CD4-positive, alpha-beta T cell treated with Interleukin-17A for 4 hours (primary cell): ENCODE results near the gene AVPI1.
"Not testable (repeated sequence)": the region's sequence is repeated elsewhere in the genome, so short reads cannot be mapped to it uniquely, and the experiment has no call there.

ENCODE experiments used
- DNase-seq: peaks from one replicate; pipeline ENCODE4 v3.0.0-alpha.2; 2020; ENCODE audit warnings: mixed read lengths

Gene AVPI1

DNA sequence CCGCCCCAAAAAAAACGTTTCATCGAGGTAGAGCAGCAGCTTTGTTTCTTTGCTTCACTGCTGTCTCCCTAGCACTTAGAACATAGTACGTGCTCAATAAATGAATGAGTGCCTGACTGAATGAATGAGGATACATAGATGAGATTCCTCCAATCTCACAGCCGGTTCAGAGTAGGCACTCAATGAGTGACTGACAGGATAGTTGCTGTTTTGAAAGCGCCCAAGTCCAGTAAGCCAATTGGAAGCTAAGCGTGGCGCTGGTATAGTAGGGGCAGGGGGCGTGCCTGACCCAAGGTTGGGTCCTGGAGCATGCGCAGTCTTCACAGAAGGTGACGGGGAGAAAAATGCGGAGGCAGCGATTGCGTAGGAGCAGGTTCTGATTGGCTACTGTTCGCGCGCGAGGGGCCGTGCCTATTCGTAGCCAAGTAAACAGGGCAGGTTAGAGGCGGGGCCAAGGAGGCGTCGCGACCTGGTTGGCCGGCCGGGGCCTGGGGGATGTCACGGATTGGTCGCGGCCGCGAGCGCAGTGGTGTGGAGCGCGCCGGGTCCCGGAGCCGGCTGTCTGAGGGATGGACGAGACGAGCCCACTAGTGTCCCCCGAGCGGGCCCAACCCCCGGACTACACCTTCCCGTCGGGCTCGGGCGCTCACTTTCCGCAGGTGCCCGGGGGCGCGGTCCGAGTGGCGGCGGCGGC lies 46.7 kb downstream of the AVPI1 start, which contains the start of gene PI4K2A:
TSS of gene PI4K2A (plus strand) at position 498 of the 694 bp plus-strand sequence. CDS start at position 570, 72 bp downstream.
- DNase-seq, result peak; percentile 99

DNA sequence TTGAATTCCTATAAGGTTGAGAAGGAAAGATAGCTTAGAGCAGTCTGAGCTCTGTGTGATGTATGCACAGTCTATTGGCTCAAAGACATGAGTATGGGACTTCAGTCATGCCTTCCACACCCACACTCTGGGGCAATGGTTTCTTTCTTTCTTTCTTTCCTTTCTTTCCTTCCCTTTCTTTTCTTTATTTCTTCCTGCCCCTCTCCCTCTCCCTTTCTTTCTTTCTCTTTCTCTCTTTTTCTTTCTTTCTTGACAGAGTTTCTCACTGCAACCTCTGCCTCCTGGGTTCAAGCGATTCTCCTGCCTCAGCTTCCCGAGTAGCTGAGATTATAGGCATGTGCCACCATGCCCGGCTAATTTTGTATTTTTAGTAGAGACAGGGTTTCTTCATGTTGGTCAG lies 48.0 kb downstream of the AVPI1 start:
- not testable (repeated sequence) for DNase-seq

DNA sequence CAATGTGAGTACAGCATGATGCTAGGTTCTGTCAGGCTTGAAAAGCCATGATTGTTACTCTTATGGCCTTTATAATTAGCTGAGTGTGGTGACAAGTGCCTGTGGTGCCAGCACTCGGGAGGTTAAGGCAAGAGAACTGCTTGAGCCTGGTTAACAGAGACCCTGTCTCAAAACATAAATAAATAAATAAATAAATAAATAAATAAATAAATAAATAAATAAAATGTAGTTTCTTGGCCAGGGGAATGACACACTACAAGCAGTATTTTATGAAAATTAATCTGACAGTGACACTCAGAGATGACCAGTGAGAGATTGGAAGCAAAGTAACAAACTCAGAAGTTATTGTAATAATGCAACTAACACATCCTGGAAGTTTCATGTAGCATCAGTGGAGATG lies 51.5 kb downstream of the AVPI1 start:
- no peak for DNase-seq

DNA sequence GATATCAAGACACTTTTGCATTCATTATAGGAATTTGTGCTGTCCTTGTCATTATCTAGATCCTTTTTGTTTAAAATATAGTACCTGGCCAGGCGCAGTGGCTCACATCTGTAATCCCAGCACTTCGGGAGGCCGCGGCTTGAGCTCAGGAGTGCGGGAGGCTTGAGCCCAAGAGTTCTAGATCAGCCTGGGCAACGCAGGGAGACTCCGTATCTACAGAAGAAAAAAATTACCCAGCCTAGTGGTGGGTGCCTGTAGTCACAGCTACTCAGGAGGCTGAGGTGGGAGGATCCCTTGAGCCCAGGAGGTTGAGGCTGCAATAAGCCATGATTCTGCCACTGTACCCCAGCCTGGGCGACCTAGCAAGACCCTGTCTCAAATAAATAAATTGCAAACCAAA lies 53.1 kb downstream of the AVPI1 start:
- DNase-seq, result peak; percentile 9

DNA sequence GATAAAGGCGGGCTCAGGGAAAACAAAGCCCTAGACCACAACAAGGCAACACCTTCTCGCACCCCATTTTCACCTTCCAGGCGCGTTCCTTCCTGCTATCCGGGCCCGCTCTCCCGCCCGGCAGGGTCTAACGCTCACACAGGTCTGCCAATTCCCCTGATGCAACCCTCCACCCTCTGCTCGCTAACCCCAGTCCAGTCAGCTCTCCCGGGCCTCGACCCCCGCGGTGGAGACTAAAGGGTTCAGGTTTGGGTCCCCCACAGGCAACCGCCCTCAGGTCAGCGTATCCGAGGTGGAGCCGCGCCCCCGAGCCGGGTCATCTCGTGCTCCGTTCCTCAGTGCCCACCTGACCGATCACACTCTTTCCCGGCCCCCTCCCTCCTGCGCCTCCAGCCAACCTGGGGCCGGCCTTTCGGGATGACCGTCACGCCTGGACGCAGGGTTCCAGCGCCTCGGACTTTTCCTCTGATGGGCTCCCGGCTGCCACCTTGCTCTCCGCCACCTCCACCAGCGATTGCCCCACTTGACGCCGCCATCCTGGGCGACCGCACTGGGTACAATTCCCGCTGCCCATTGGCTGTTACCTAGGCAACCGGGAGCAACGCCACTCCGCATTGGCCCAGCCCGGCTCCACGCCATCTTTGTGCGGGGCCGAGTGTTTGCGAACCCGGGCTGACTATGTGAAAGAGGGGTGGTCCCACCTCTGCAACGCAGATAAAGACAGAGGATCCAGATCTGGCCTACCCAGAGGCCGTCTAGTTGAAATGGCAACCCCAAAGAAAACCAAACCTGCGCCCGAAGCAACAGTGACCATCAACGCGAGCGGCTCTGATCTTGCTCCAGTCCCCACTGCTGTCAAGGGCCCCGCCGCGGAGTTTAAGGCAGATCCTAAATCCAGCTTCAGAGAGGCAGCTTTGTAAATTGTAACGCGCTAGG lies 53.8 kb downstream of the AVPI1 start, which contains the start of gene MORN4:
TSS of gene MORN4 (minus strand) at position 552 of the 936 bp plus-strand sequence. CDS start 13,847 bp downstream, outside the sequence.
- DNase-seq, result peak; percentile 93

DNA sequence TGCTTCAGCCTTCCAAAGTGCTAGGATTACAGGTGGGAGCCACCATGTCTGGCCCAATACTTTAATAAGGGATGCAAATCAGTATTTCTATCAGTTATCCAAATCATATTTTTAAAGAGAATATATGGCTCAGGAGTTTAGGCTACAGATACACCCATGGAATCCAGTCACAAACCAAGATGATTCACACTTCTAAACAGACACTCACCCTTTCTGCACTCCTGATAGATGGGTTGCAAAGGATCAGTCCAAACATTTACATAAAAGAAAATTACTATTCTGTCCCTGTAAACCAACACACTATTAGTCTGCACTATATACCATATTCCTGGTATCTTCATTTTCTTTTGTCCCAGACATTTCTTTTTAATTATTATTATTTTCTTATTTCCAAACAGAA lies 55.9 kb downstream of the AVPI1 start:
- no peak for DNase-seq

DNA sequence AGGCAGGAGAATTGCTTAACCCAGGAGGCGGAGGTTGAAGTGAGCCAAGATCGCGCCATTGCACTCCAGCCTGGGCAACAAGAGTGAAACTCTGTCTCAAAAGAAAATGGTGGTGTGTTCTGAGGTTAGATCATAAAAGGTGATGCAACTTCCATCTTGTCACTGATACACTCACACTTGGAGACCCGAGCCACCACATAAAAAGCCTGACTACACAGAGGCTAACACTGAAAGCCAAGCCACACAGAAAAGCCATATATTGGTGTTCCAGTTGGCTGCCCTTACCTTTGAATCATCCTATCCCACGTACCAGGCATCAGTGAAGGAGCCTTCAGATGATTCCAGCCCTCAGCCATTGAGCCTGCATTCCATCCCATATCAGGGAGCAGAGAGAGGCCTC lies 57.8 kb downstream of the AVPI1 start:
- DNase-seq, result no peak

DNA sequence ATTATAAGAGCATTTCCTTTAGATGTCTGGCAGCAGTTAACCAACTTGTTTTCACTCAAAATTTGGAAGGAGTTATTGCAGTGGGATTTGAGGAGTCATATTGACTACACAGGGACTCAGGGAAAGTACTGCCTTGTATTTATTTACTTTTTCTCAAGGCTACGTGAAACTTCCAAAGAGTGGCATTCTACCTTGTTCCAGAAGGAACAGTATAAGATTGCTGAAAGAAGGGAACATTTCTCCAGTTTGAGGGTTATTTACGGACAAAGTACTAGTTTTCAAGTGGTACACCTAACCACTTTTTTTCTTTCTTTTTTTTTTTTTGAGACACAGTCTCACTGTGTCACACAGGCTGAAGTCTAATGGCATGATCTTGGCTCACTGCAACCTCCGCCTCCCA lies 58.8 kb downstream of the AVPI1 start:
- DNase-seq, result no peak

DNA sequence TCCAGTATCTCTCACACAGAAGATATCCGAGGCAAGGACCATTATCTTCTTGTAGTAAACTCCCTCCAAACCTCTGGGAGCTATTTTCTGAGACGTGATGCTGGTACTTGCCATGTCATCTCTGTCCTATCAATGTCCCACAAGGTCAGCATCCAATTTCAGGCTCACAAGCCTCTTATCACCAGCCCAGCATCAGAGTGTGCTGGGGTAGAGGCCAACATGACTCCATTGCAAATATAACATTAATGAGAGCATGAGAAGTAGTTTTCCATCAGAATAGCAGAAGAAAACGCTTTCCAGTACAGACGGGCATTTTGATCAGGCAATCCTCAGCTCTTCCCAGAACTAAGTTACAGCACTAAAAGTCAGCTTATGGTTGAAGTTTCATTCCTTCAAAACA lies 59.3 kb downstream of the AVPI1 start:
- DNase-seq, result no peak
